ENCODE data around the gene MAGEB17.
"Not testable (repeated sequence)": the region's sequence is repeated elsewhere in the genome, so short reads cannot be mapped to it uniquely, and the experiment has no call there.

MAGEB17 gene

DNA sequence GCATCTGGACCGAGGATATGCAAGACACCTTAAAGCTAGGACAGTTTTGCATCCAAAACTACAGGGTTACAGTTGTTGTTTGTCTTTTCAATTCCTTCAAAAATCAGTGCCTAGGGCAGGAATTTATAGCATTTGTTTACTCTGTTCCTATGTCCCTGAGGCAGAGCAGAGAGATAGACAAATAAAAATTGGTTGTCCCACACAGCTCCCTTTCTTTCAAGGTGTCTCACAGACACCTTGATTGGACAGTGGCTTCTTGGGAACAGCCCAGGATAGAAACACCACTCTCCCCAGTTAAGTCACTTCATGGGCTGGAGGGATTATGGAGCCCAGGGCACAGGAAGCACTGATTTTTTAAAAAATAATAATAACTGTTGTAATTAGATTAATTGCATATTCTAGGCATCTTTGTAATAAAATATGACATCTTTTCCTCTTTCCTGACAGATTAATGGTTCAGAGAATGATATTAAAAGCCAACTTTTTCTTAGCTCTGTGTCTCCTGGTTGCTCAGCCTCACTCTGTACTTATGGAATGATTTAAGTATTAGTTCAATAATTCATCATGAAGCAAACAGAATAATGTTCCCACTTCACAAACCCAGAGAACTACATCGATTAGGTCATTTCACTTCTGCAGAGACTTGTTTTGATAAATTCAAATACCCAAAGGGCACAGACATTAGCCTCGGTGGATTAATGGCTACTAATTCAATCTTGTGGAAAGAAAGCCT is 8.2 kb downstream of the MAGEB17 start:
- Mint-ChIP-seq H3K9me3 (no peaks in the 10 kb centered on the region), H3K27me3 (ENCODE audit: low read depth) (peaks cover 8% of the 10 kb centered on the region), H3K4me1 (ENCODE audit: low read depth) (no peaks in the 10 kb centered on the region), H3K36me3 (ENCODE audit: low read depth) (no peaks in the 10 kb centered on the region), H3K4me3 (no peak overlapping the region), H3K27ac (no peak overlapping the region)

DNA sequence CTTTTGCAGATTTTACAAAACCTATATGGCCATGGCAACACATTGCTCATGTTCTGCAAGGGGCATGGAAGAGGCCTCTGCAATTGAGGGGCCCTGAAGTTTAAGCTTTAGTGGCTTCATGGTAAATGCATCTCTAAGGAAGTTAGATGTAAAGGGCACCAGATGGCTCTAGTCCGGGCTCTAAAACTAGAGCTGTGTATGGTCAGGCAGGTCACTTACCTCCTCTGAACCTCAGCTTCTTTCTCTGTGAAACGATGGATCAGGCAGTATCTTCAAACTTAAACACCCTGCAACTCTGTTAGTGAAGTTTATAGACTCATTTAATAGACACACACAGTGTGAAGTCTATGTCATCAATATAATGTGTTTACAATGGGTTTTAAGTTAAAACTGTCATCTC is 10.0 kb downstream of the MAGEB17 start:
- no peaks in the 10 kb centered on the region for H3K36me3 Mint-ChIP-seq (ENCODE audit: low read depth)
- H3K27ac Mint-ChIP-seq, result no peak overlapping the region

DNA sequence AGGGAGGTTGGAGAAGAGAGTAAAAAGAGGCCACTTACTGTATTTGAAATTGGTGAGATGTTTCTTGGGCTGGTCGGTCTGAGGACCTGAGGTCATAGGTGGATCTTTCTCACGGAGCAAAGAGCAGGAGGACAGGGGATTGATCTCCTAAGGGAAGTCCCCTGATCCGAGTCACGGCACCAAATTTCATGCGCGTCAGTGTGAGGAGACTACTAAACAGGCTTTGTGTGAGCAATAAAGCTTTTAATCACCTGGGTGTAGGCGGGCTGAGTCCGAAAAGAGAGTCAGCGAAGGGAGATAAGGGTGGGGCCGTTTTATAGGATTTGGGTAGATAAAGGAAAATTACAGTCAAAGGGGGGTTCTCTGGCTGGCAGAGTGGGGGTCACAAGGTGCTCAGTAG is 16.6 kb downstream of the MAGEB17 start:
- not testable (repeated sequence) for H3K36me3 Mint-ChIP-seq (ENCODE audit: low read depth); H3K9me3 Mint-ChIP-seq; H3K4me3 Mint-ChIP-seq; H3K27ac Mint-ChIP-seq; H3K27me3 Mint-ChIP-seq (ENCODE audit: low read depth); H3K4me1 Mint-ChIP-seq (ENCODE audit: low read depth)

More for the DNA sequence above, 10.0 kb downstream of the MAGEB17 start:
- Mint-ChIP-seq H3K4me3 (no peak overlapping the region), H3K27me3 (ENCODE audit: low read depth) (peaks cover 8% of the 10 kb centered on the region), H3K4me1 (ENCODE audit: low read depth) (no peaks in the 10 kb centered on the region), H3K9me3 (no peaks in the 10 kb centered on the region)

DNA sequence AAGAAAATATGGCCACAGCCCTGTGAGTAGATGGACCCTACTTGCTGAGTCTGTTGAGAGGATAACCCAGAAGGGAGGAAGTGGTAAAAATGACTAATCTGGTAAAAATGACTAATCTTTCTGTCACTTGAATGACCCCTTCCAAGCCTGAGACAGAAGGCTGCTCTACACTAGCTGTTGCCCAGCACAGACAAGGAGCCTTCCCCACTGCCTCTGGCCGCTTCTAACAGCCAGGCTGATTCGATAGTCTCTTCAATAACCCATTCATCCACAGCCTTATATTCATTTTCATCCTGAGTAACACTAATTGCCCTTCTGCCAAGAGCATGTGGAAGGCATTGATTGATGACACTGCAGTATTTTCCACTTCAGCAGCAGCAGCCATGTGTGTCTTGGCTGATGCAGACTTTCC is 18.4 kb downstream of the MAGEB17 start:
- H3K4me1 Mint-ChIP-seq (ENCODE audit: low read depth), result peaks cover 4% of the 10 kb centered on the region
- no peak overlapping the region for H3K27ac Mint-ChIP-seq
- no peaks in the 10 kb centered on the region for H3K27me3 Mint-ChIP-seq (ENCODE audit: low read depth)
- no peak overlapping the region for H3K4me3 Mint-ChIP-seq
- H3K9me3 Mint-ChIP-seq, result no peaks in the 10 kb centered on the region
- H3K36me3 Mint-ChIP-seq (ENCODE audit: low read depth), result no peaks in the 10 kb centered on the region

DNA sequence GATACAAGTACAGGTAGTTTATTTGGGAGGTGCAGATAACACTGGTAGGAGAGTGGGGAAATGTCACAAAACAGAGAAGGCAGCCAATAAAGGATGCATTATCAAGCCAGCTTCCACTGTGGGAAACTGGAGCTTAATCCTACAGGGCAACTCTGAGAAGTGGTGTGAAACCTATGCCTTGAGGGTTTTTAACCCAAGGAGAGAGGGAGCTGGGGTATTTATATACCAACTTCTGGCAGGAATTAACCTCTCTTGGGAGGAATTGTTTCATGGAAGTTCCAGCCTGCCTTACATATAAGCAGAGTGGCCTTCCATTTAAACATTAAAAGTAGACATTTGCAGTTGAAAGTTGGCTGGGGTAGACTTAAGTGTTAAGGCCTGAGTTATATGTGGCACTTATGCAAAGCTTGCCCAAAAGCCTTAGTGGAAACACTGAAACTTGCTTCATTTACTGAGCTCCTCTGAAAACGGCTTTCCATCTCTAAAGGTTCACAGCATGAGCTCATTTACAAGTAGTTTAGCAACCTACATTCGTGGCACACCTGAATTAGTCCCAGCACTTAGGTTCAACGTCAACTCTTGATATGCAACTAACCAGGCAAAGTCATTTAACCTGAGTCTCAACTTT is 19.2 kb downstream of the MAGEB17 start:
- no peaks in the 10 kb centered on the region for H3K36me3 Mint-ChIP-seq (ENCODE audit: low read depth)
- H3K27me3 Mint-ChIP-seq (ENCODE audit: low read depth), result no peaks in the 10 kb centered on the region
- H3K27ac Mint-ChIP-seq, result no peak overlapping the region
- no peaks in the 10 kb centered on the region for H3K9me3 Mint-ChIP-seq
- H3K4me1 Mint-ChIP-seq (ENCODE audit: low read depth), result peaks cover 4% of the 10 kb centered on the region
- H3K4me3 Mint-ChIP-seq, result no peak overlapping the region

DNA sequence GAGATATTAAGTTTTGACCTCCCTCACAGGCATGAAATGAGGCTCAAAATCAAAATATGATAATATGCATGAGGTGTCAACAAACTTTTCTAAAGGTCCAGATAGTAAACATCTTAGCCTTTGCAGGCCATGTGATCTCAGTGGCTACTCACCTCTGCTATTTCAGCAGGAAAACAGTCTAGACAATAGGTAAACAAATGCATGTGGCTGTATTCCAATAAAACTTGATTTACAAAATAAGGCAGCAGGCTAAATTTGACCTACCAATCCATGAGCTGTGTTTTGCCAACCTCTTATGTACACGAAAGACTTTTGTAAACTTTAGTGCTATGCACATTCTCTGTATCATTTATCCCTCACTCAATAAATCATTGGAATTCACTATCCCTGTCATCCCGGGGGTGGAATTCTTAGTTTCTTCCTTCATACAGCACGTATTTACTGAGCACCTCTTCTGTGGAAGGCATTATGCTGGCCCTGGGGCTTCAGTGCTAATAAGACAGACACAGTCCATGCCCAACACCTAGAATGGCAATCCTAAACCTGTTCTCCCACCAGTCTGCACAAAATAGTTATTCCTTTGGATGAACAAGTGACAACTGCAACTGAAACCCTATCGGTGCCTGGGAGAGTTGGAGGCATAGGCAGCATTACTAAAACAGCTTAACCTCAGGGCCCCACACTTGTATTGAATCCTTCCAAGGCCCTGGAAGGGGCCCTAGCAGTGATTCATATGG is 19.9 kb downstream of the MAGEB17 start:
- Mint-ChIP-seq H3K27ac (no peak overlapping the region), H3K4me1 (ENCODE audit: low read depth) (peaks cover 4% of the 10 kb centered on the region), H3K36me3 (ENCODE audit: low read depth) (no peaks in the 10 kb centered on the region), H3K27me3 (ENCODE audit: low read depth) (no peaks in the 10 kb centered on the region), H3K9me3 (no peaks in the 10 kb centered on the region), H3K4me3 (no peak overlapping the region)

DNA sequence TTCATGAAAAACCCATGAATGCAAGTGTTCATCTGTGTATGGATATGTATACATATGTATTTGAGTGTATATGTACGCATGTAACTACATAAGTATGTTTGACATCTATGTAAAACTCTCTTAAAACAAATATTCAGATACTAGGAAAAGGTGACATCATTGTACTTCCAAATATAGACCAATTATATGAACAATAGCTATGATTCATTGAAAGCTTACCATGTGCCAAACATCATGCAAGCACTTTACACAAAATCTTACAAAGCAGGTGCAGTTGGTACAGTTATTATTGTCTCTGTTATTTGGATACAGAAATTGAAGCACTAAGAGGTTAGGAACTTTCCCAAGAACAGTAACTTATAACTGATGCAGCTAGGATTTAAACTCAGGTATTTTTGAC is 21.4 kb downstream of the MAGEB17 start:
- no peak overlapping the region for H3K4me3 Mint-ChIP-seq
- peaks cover 4% of the 10 kb centered on the region for H3K4me1 Mint-ChIP-seq (ENCODE audit: low read depth)
- H3K36me3 Mint-ChIP-seq (ENCODE audit: low read depth), result no peaks in the 10 kb centered on the region
- no peaks in the 10 kb centered on the region for H3K9me3 Mint-ChIP-seq
- no peak overlapping the region for H3K27ac Mint-ChIP-seq
- H3K27me3 Mint-ChIP-seq (ENCODE audit: low read depth), result no peaks in the 10 kb centered on the region

DNA sequence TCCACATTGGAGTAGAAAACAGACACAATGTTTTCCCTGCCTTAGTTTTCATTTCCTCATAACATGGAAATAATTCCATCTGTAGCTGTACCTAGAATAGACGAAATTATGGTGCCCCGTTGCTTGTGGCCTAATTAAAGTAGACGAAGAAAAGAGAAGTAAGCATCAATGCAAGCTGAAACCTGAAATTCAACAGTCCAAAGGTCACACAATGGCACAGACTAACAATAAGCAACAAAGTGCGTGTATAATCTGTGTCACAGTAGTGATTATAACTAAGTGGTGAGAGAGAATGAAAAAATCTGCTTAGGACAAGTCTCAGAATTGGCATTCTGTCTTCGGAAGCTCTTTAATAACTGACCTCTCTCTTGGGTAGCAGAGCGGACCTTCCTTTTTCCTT is 24.3 kb downstream of the MAGEB17 start:
- no peak overlapping the region for H3K27ac Mint-ChIP-seq
- H3K4me1 Mint-ChIP-seq (ENCODE audit: low read depth), result no peaks in the 10 kb centered on the region
- H3K36me3 Mint-ChIP-seq (ENCODE audit: low read depth), result no peaks in the 10 kb centered on the region
- no peak overlapping the region for H3K4me3 Mint-ChIP-seq
- no peaks in the 10 kb centered on the region for H3K27me3 Mint-ChIP-seq (ENCODE audit: low read depth)
- no peaks in the 10 kb centered on the region for H3K9me3 Mint-ChIP-seq

DNA sequence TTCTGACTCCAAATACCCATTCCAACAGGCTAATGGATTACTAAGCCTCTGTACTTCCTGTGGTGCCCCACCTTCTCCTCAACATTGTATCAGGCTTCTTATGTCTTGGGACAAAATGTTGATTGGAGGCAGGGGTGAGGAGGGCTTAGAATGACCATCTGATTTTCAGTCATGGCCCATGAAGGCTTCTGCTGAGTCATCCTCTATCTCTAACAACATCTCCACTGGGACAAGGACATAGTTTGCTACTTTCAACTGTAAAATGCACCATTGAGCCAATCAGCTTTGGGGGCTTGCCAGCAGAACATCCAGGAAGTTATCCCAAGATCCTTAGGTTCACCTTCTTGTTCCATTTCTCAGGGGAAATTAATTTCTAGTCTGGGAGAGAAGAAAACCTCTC is 29.5 kb downstream of the MAGEB17 start:
- H3K27ac Mint-ChIP-seq, result no peak overlapping the region
- no peak overlapping the region for H3K4me3 Mint-ChIP-seq
- no peaks in the 10 kb centered on the region for H3K4me1 Mint-ChIP-seq (ENCODE audit: low read depth)
- H3K27me3 Mint-ChIP-seq (ENCODE audit: low read depth), result peaks cover 5% of the 10 kb centered on the region
- H3K36me3 Mint-ChIP-seq (ENCODE audit: low read depth), result no peaks in the 10 kb centered on the region
- H3K9me3 Mint-ChIP-seq, result no peaks in the 10 kb centered on the region

DNA sequence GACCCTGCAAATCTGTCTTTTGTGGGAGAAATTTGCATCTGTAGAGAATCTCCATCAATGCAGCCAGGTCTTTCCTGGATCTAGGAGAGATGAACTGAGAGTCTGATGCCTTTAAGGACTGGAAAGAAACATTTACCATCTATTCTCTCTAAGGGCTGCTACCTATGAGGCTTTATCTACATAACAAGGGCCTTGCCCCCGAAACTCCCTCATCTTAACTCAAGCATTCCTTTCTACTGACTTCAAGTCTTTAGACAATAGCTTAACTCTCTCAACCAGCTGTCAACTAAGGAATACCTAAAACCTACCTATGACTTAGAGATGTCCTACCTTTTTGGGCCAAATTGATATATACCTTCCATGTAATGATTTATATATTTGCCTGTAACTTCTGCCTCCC is 32.1 kb downstream of the MAGEB17 start:
- Mint-ChIP-seq H3K27ac (no peak overlapping the region), H3K36me3 (ENCODE audit: low read depth) (no peaks in the 10 kb centered on the region), H3K4me3 (no peak overlapping the region)

DNA sequence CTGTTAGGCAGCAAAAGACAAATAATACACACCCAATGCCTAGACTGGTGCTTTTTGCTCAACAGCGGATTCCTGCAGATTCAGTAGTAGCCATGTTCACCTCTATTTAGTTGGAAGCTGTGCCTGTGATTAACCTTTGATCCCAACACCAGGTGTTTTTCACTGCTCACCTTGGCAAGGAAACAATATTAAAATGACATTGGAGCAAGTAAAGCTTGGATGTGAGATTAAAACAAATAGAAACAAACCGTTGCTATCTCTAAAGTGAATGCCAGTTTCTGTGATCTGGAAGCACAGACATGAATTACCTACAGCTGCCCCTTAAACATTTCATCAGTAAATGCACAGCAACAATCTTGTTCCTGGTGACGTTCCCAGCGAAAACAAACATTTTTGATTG is 35.7 kb downstream of the MAGEB17 start:
- Mint-ChIP-seq H3K27me3 (ENCODE audit: low read depth) (no peaks in the 10 kb centered on the region), H3K27ac (no peak overlapping the region), H3K4me1 (ENCODE audit: low read depth) (no peaks in the 10 kb centered on the region), H3K9me3 (no peaks in the 10 kb centered on the region), H3K4me3 (no peak overlapping the region), H3K36me3 (ENCODE audit: low read depth) (no peaks in the 10 kb centered on the region)

More for the DNA sequence above, 32.1 kb downstream of the MAGEB17 start:
- Mint-ChIP-seq H3K27me3 (ENCODE audit: low read depth) (peaks cover 5% of the 10 kb centered on the region), H3K9me3 (no peaks in the 10 kb centered on the region), H3K4me1 (ENCODE audit: low read depth) (no peaks in the 10 kb centered on the region)

DNA sequence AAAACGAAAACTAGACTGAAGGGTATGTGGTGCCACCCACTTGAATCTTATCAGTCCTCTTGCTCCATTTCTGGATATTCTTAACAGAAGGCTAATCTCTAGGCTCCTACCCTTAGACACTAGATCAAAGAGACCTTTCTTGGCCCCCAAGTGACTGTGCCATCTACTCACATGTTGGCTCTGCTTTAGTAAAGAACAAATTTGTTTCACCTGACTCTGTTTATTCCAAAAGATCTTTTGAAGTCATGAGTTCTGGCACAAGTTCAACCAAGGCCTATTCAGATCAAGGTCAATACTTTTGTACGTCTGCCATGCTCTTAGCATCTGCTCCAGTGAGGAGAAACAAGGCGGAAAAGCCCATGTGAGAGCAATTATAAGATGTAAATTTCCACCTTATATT is 37.3 kb downstream of the MAGEB17 start:
- H3K27me3 Mint-ChIP-seq (ENCODE audit: low read depth), result no peaks in the 10 kb centered on the region
- no peaks in the 10 kb centered on the region for H3K9me3 Mint-ChIP-seq
- no peaks in the 10 kb centered on the region for H3K36me3 Mint-ChIP-seq (ENCODE audit: low read depth)
- no peak overlapping the region for H3K27ac Mint-ChIP-seq
- no peaks in the 10 kb centered on the region for H3K4me1 Mint-ChIP-seq (ENCODE audit: low read depth)
- no peak overlapping the region for H3K4me3 Mint-ChIP-seq

DNA sequence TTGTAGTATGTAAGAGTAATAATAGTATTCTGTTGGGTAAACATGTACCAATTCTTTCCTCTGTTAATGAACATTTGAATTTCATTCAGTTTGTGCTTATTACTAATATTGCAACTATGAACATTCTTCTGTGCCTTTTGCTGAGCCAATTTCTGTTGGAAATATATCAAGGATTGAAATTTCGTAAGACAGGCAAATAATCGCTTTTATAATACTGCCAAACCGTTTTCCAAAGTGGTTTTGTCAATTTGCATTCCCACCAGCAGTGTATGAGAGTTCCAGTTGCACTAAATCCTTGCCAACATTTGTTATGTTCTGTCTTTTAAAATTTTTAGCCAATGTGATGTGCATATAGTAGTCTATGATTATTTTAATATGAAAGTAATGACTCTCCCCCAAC is 38.6 kb downstream of the MAGEB17 start:
- Mint-ChIP-seq H3K9me3 (no peaks in the 10 kb centered on the region), H3K4me1 (ENCODE audit: low read depth) (no peaks in the 10 kb centered on the region), H3K27ac (no peak overlapping the region), H3K27me3 (ENCODE audit: low read depth) (no peaks in the 10 kb centered on the region), H3K4me3 (no peak overlapping the region), H3K36me3 (ENCODE audit: low read depth) (no peaks in the 10 kb centered on the region)

DNA sequence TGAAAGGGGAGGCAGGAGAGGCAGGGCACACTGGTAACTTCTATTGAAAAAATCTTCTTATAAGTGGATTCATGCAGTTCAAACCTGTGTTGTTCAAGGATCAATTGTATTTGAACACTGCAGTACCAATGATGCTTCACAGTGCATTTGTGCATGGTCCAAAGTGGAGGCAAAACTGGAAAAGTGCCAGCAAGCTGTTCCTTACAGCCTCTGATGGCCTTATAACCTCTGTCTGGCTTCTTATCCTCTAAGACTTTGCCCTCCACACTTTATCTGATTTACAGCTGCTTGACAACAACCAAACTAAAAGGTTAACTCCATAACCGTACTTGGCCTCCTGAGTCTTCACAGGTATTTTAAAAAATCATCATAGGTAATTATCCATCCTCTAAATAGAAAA is 40.4 kb downstream of the MAGEB17 start:
- no peaks in the 10 kb centered on the region for H3K9me3 Mint-ChIP-seq
- no peak overlapping the region for H3K27ac Mint-ChIP-seq
- no peaks in the 10 kb centered on the region for H3K4me1 Mint-ChIP-seq (ENCODE audit: low read depth)
- no peak overlapping the region for H3K4me3 Mint-ChIP-seq
- no peaks in the 10 kb centered on the region for H3K36me3 Mint-ChIP-seq (ENCODE audit: low read depth)
- H3K27me3 Mint-ChIP-seq (ENCODE audit: low read depth), result no peaks in the 10 kb centered on the region

DNA sequence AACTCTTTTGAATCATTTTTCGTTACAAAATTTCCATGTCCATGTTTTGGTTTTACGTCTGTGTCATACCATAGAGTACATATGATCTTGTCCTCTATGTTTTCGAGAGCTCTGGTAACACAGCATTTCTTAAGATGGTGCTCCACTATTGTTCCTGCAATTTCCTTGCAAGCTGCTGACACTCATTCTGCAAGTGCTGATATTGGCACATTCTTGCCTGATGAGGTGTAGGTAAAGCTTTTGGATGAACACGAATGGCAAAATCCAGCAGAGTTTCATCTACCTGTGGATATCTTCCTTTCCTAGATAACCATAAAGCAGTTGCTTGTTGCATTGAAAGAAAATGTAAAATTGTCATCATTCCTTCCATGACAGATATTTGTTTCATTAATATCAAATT is 41.3 kb downstream of the MAGEB17 start:
- Mint-ChIP-seq H3K9me3 (no peaks in the 10 kb centered on the region), H3K27ac (no peak overlapping the region)

More for the DNA sequence above, 41.3 kb downstream of the MAGEB17 start:
- Mint-ChIP-seq H3K36me3 (ENCODE audit: low read depth) (no peaks in the 10 kb centered on the region), H3K4me3 (no peak overlapping the region), H3K4me1 (ENCODE audit: low read depth) (no peaks in the 10 kb centered on the region), H3K27me3 (ENCODE audit: low read depth) (no peaks in the 10 kb centered on the region)
